Liver (tissue), 9 donors: ENCODE results near the gene OLFML2A. TPM values are rescaled to one million over a fixed set of nuclear protein-coding genes. Genes with fewer than 3 reads are reported as not detected.

Source experiments
- DNase-seq: peaks from one replicate; pipeline ENCODE4 v3.0.0-alpha.2; 2017; ENCODE audit warnings: low spot score
- H3K27ac ChIP-seq, 2 donors: one replicate each; pipeline ENCODE4 v1.7.0; 2013; ENCODE audit warnings: inconsistent platforms in 2 of 2, low read length in 2 of 2, control low read depth in 1 of 2, low read depth in 1 of 2, mild to moderate bottlenecking in 1 of 2
- H3K27me3 ChIP-seq, 4 donors: one replicate each; pipeline versions ENCODE4 v1.6.1 to v1.7.0; 2013; ENCODE audit warnings: low read length in 3 of 4, inconsistent platforms in 1 of 4, mild to moderate bottlenecking in 1 of 4, moderate library complexity in 1 of 4; ENCODE audit not compliant: control insufficient read depth in 4 of 4, insufficient read depth in 4 of 4
- H3K36me3 ChIP-seq, 4 donors: one replicate each; pipeline versions ENCODE4 v1.6.1 to v1.7.0; 2013; ENCODE audit warnings: low read length in 3 of 4, mild to moderate bottlenecking in 3 of 4, low read depth in 1 of 4, moderate library complexity in 1 of 4; ENCODE audit not compliant: control insufficient read depth in 4 of 4, insufficient read depth in 3 of 4
- H3K4me1 ChIP-seq, 4 donors: one replicate each; pipeline versions ENCODE4 v1.6.1 to v1.7.0; 2013; ENCODE audit warnings: low read length in 3 of 4, mild to moderate bottlenecking in 3 of 4, moderate library complexity in 1 of 4; ENCODE audit not compliant: control insufficient read depth in 4 of 4, insufficient read depth in 4 of 4
- H3K4me3 ChIP-seq, 3 donors: one replicate each; pipeline versions ENCODE4 v1.6.1 to v1.7.0; 2013; ENCODE audit warnings: low read length in 3 of 3, control low read depth in 1 of 3, low read depth in 1 of 3, mild to moderate bottlenecking in 1 of 3
- H3K9ac ChIP-seq, 2 donors: one replicate each; pipeline ENCODE4 v1.7.0; 2013; ENCODE audit warnings: low read length in 2 of 2, mild to moderate bottlenecking in 2 of 2, moderate library complexity in 2 of 2, control low read depth in 1 of 2, low read depth in 1 of 2
- H3K9me3 ChIP-seq, 4 donors: one replicate each; pipeline versions ENCODE4 v1.6.1 to v1.7.0; 2013; ENCODE audit warnings: low read length in 3 of 4; ENCODE audit not compliant: control insufficient read depth in 4 of 4
- EGR1 ChIP-seq, 2 donors: IDR thresholded peaks; 2 replicates each; pipeline ENCODE4 v1.6.1; 2016 to 2018; ENCODE audit warnings: antibody characterized with exemption in 2 of 2, low read depth in 2 of 2
- FOXA1 ChIP-seq: IDR thresholded peaks from 2 replicates; pipeline ENCODE4 v1.6.1; 2016; ENCODE audit warnings: antibody characterized with exemption
- FOXA2 ChIP-seq: IDR thresholded peaks from 2 replicates; pipeline ENCODE4 v1.6.1; 2016; ENCODE audit warnings: antibody characterized with exemption
- GABPA ChIP-seq, 2 donors: IDR thresholded peaks in 1 of 2; conservative IDR thresholded peaks in 1 of 2; 2 replicates each; pipeline ENCODE4 v1.6.1; 2016; ENCODE audit warnings: antibody characterized with exemption in 2 of 2, mild to moderate bottlenecking in 1 of 2, moderate library complexity in 1 of 2
- HNF4A ChIP-seq, 2 donors: conservative IDR thresholded peaks; 2 replicates each; pipeline ENCODE4 v1.6.1; 2016; ENCODE audit warnings: antibody characterized with exemption in 2 of 2, mild to moderate bottlenecking in 2 of 2
- HNF4G ChIP-seq: IDR thresholded peaks from 2 replicates; pipeline ENCODE4 v1.6.1; 2016; ENCODE audit warnings: antibody characterized with exemption
- JUND ChIP-seq, 2 donors: IDR thresholded peaks; 2 replicates each; pipeline ENCODE4 v1.6.1; 2016; ENCODE audit warnings: antibody characterized with exemption in 2 of 2
- NR2F2 ChIP-seq: IDR thresholded peaks from 2 replicates; pipeline ENCODE4 v1.6.1; 2016; ENCODE audit warnings: antibody characterized with exemption
- RAD21 ChIP-seq, 2 donors: IDR thresholded peaks; 2 replicates each; pipeline ENCODE4 v1.6.1; 2016; ENCODE audit warnings: antibody characterized with exemption in 2 of 2, mild to moderate bottlenecking in 2 of 2
- REST ChIP-seq: IDR thresholded peaks from 2 replicates; pipeline ENCODE4 v1.6.1; 2016; ENCODE audit warnings: antibody characterized with exemption, mild to moderate bottlenecking
- RXRA ChIP-seq, 2 donors: IDR thresholded peaks; 2 replicates each; pipeline ENCODE4 v1.6.1; 2017 to 2018; ENCODE audit warnings: antibody characterized with exemption in 2 of 2, mild to moderate bottlenecking in 1 of 2
- SP1 ChIP-seq: IDR thresholded peaks from 2 replicates; pipeline ENCODE4 v1.6.1; 2018; ENCODE audit warnings: antibody characterized with exemption, mild to moderate bottlenecking
- TAF1 ChIP-seq: conservative IDR thresholded peaks from 2 replicates; pipeline ENCODE4 v1.6.1; 2016; ENCODE audit warnings: antibody characterized with exemption, mild to moderate bottlenecking
- YY1 ChIP-seq: IDR thresholded peaks from 2 replicates; pipeline ENCODE4 v1.6.1; 2016; ENCODE audit warnings: antibody characterized with exemption, mild to moderate bottlenecking
- WGBS: extraction: QIAGEN DNeasy Blood & Tissue Kit; methylation state at CpG from one replicate; pipeline ENCODE4 v1.1.7; 2013; 5-methylcytosine and 5-hydroxymethylcytosine counted together
- polyA plus RNA-seq, 2 donors: library from polyadenylated mRNA; stranded (reverse) in 1 of 2; unstranded in 1 of 2; fragments of 200-250 nt in 1 of 2; fragments of >200 nt in 1 of 2; fragmentation: Nextera tagmentation in 1 of 2; extraction: Ambion mirVana in 1 of 2; gene quantifications; one replicate each; pipeline versions ENCODE4 v1.2.1 to v1.2.3, GENCODE V29; 2013 to 2015
- total RNA-seq, 2 donors: library from RNA; depleted of rRNA; stranded (reverse); fragments of >200 nt; gene quantifications; one replicate each; pipeline ENCODE4 v1.2.3, GENCODE V29; 2014
- TF ChIP-seq, protein P1 (sequence below): IDR thresholded peaks from 2 replicates; pipeline ENCODE4 v1.6.1; 2016; ENCODE audit warnings: antibody characterized with exemption
- TF ChIP-seq, protein P2 (sequence below): IDR thresholded peaks from 2 replicates; pipeline ENCODE4 v1.6.1; 2016; ENCODE audit warnings: antibody characterized with exemption
- TF ChIP-seq, protein P3 (sequence below): fragments of 150-350 bp; IDR thresholded peaks from 2 replicates; pipeline ENCODE4 v1.5.1; 2017; ENCODE audit warnings: improper control_type of control experiment, low read depth, low read length; ENCODE audit not compliant: missing input control
- donor health status: healthy.
- donor health status: healthy.
- donor health status: healthy.
- donor health status: healthy.
- donor health status: healthy.

Gene OLFML2A
- total and polyA plus RNA-seq, 4 donors: 0.15 to 1.1 (median 0.53) TPM

DNA sequence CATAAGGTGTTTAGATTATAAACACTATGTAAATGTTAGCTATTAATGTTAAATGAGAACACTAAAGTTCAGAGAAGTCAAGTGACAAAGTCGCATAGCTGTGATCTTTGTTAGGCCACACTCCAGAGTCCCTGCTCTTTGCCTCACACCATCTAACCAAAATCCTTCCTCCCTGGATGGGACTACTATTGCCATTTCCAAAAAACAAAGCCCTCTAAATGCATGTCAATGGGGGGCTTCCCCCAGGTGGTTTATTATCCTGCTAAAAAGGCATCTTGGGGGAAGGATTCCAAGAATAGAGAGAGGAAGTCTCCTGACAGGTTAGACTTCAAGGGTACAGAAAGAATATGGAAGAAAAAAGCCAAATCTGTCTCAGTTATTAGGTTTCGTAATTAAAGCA, 16.2 kb upstream of the OLFML2A start:
- TF ChIP-seq, protein P1, sequence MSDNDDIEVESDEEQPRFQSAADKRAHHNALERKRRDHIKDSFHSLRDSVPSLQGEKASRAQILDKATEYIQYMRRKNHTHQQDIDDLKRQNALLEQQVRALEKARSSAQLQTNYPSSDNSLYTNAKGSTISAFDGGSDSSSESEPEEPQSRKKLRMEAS: no peak
- no peak for TF ChIP-seq GABPA (IDR thresholded peaks at IDR 0.05 in 1 of 2, conservative IDR thresholded peaks at IDR 0.05 in 1 of 2)
- no peak for TF ChIP-seq SP1
- TF ChIP-seq TAF1: no peak
- Histone ChIP-seq H3K36me3 (no peaks in the 10 kb centered on the region), H3K9me3 (no peaks in the 10 kb centered on the region), H3K4me1 (peaks cover 0 to 22% (median 4%) of the 10 kb centered on the region in 4 donors), H3K4me3 (no peak overlapping the region), H3K9ac (no peak overlapping the region), H3K27ac (no peak overlapping the region), H3K27me3 (no peaks in the 10 kb centered on the region)
- 96% methylated on average over 2 of the region's 2 CpGs for WGBS
- no peak for DNase-seq

GRCh38 chr9:124761196-124761595, 15.7 kb upstream of the OLFML2A start:
- no peak overlapping the region for H3K9ac ChIP-seq
- TF ChIP-seq, protein P2, sequence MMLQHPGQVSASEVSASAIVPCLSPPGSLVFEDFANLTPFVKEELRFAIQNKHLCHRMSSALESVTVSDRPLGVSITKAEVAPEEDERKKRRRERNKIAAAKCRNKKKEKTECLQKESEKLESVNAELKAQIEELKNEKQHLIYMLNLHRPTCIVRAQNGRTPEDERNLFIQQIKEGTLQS: no peak
- TF ChIP-seq REST: no peak
- TF ChIP-seq HNF4A (conservative IDR thresholded peaks at IDR 0.05): no peak
- TF ChIP-seq FOXA1: no peak
- no peak for TF ChIP-seq FOXA2
- no peaks in the 10 kb centered on the region for H3K36me3 ChIP-seq
- H3K27ac ChIP-seq: no peak overlapping the region
- DNase-seq: no peak
- H3K4me1 ChIP-seq: peaks cover 0 to 22% (median 4%) of the 10 kb centered on the region in 4 donors
- H3K9me3 ChIP-seq: no peaks in the 10 kb centered on the region
- WGBS: 94% methylated on average over 2 of the region's 2 CpGs
- no peak overlapping the region for H3K4me3 ChIP-seq
- H3K27me3 ChIP-seq: no peaks in the 10 kb centered on the region

GRCh38 chr9:124761710-124762109, 15.2 kb upstream of the OLFML2A start:
- Histone ChIP-seq H3K27ac (no peak overlapping the region), H3K36me3 (no peaks in the 10 kb centered on the region), H3K9me3 (no peaks in the 10 kb centered on the region), H3K9ac (no peak overlapping the region), H3K27me3 (no peaks in the 10 kb centered on the region), H3K4me3 (no peak overlapping the region), H3K4me1 (peaks cover 0 to 27% (median 4%) of the 10 kb centered on the region in 4 donors)
- DNase-seq: no peak
- WGBS: 92% methylated on average over 3 of the region's 3 CpGs
- TF ChIP-seq YY1 (no peak), RAD21 (IDR thresholded peaks at IDR 0.05) (no peak), GABPA (IDR thresholded peaks at IDR 0.05 in 1 of 2, conservative IDR thresholded peaks at IDR 0.05 in 1 of 2) (no peak), REST (no peak), FOXA1 (no peak), EGR1 (IDR thresholded peaks at IDR 0.05; ENCODE audit: low read depth in 2 of 2) (no peak), RXRA (IDR thresholded peaks at IDR 0.05) (no peak), HNF4A (conservative IDR thresholded peaks at IDR 0.05) (no peak), HNF4G (no peak), JUND (IDR thresholded peaks at IDR 0.05) (no peak), TAF1 (no peak), NR2F2 (no peak)
- TF ChIP-seq, protein P3, sequence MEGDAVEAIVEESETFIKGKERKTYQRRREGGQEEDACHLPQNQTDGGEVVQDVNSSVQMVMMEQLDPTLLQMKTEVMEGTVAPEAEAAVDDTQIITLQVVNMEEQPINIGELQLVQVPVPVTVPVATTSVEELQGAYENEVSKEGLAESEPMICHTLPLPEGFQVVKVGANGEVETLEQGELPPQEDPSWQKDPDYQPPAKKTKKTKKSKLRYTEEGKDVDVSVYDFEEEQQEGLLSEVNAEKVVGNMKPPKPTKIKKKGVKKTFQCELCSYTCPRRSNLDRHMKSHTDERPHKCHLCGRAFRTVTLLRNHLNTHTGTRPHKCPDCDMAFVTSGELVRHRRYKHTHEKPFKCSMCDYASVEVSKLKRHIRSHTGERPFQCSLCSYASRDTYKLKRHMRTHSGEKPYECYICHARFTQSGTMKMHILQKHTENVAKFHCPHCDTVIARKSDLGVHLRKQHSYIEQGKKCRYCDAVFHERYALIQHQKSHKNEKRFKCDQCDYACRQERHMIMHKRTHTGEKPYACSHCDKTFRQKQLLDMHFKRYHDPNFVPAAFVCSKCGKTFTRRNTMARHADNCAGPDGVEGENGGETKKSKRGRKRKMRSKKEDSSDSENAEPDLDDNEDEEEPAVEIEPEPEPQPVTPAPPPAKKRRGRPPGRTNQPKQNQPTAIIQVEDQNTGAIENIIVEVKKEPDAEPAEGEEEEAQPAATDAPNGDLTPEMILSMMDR: no peak
- TF ChIP-seq, protein P1: no peak
- TF ChIP-seq, protein P2: no peak
